ENCODE results near the gene DCTN1. TPM values are rescaled to one million over a fixed set of nuclear protein-coding genes. Genes with fewer than 3 reads are reported as not detected.

Gene DCTN1
- total RNA-seq, 4 donors from 2014 or later, result 136 to 188 (median 162) TPM

DNA sequence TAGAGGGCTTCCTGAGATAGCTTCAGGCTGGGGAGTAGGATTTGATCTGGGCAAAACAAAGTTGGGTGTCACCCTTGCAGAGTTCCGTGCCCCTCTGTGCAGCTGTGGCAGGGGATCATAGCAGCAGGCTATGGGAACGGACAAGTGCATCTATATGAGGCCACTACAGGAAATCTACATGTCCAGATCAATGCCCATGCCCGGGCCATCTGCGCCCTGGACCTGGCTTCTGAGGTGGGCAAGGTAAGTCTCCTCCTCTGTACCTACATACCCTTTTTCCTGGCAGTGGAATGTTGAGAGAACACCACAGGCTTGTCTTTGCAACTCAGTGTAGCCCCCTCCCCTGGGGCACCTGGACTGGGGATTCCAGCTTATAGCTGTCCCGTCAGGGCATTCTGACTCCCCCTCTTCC, 44.9 kb upstream of the DCTN1 start:
- H3K4me3 ChIP-seq, result no peak overlapping the region
- TF ChIP-seq POLR2AphosphoS5 (IDR thresholded peaks at IDR 0.05) (no peak), CTCF (IDR thresholded peaks at IDR 0.05) (no peak), EP300 (IDR thresholded peaks at IDR 0.05) (no peak), POLR2A (IDR thresholded peaks at IDR 0.05; ENCODE audit: low read depth) (no peak)
- H3K36me3 ChIP-seq, result peaks cover 16 to 51% (median 49%) of the 10 kb centered on the region in 4 donors
- intact Hi-C loops (cut with DNase I), result no loop called here
- WGBS, result 46% methylated on average over 3 of the region's 5 CpGs
- DNase-seq (ENCODE audit: extremely low spot score), result no peak
- peaks cover 13 to 16% (median 15%) of the 10 kb centered on the region in 4 donors for H3K4me1 ChIP-seq
- H3K27ac ChIP-seq (replicated peaks in 1 of 4), result no peak overlapping the region
- H3K9me3 ChIP-seq, result no peaks in the 10 kb centered on the region
- H3K27me3 ChIP-seq, result no peaks in the 10 kb centered on the region

DNA sequence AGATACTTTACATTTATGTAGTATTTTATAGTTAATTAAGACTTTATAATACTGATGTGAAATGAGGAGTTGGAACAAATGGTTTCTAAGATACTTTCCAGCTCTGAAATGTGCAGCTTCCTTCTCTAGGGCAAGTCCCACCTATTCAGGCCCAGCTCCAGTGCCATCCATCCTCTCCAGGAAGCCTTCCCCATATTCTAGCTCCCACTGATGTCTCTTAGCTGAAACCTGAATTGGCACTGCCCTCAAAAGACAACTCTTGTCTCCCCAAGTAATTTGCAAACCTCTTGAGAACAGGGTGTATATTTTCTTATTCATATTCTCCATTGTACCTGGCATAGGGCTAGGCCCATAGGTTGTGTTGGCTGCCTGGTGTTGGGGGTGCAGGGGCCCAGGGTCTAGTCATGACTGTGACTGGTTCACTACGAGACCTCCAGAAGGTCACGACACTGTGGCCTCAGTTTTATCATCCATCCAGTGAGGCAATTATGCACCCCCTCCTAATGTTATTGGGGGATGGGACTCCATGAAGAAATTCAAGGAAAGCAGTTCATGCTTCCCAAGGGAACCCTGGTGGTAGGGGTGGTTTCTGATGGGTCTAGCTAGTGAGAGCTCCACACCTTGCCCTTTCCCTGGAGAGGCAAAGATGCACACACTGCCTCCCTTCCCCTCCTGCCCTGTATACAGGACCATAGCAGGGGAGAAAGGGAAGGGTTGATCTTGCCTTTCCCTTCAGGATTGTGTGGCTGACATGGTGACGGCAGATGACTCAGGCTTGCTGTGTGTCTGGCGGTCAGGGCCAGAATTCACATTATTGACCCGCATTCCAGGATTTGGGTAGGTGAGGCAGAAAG, 44.3 kb upstream of the DCTN1 start:
- Histone ChIP-seq H3K36me3 (peaks cover 10 to 45% (median 43%) of the 10 kb centered on the region in 4 donors), H3K4me1 (peaks cover 13 to 16% (median 15%) of the 10 kb centered on the region in 4 donors), H3K9me3 (no peaks in the 10 kb centered on the region), H3K4me3 (no peak overlapping the region), H3K27me3 (no peaks in the 10 kb centered on the region), H3K27ac (replicated peaks in 1 of 4) (no peak overlapping the region)
- TF ChIP-seq POLR2AphosphoS5 (IDR thresholded peaks at IDR 0.05) (no peak), CTCF (IDR thresholded peaks at IDR 0.05) (no peak), POLR2A (IDR thresholded peaks at IDR 0.05; ENCODE audit: low read depth) (no peak), EP300 (IDR thresholded peaks at IDR 0.05) (no peak)
- WGBS, result 83% methylated on average over 5 of the region's 5 CpGs
- intact Hi-C loops (cut with DNase I), result no loop called here
- no peak for DNase-seq (ENCODE audit: extremely low spot score)

- no peak for DNase-seq (ENCODE audit: extremely low spot score)
- intact Hi-C loops (cut with DNase I), result no loop called here
Measured at GRCh38 chr2:74423231-74424095, 43.4 kb upstream of the DCTN1 start.

More at GRCh38 chr2:74423231-74424095, 43.4 kb upstream of the DCTN1 start:
- Histone ChIP-seq H3K36me3 (peaks cover under 1 to 36% (median 34%) of the 10 kb centered on the region in 4 donors), H3K27me3 (no peaks in the 10 kb centered on the region), H3K4me1 (peaks cover 13 to 17% (median 16%) of the 10 kb centered on the region in 4 donors), H3K9me3 (no peaks in the 10 kb centered on the region), H3K27ac (replicated peaks in 1 of 4) (no peak overlapping the region), H3K4me3 (no peak overlapping the region)
- 81% methylated on average over 8 of the region's 9 CpGs for WGBS
- TF ChIP-seq EP300 (IDR thresholded peaks at IDR 0.05), result no peak
- no peak for TF ChIP-seq POLR2AphosphoS5 (IDR thresholded peaks at IDR 0.05)
- no peak for TF ChIP-seq POLR2A (IDR thresholded peaks at IDR 0.05; ENCODE audit: low read depth)
- TF ChIP-seq CTCF (IDR thresholded peaks at IDR 0.05), result no peak

All from esophagus muscularis mucosa (tissue), 4 donors.